CD4-positive, alpha-beta T cell treated with Interleukin-4 for 1 hour (primary cell): Measurements from ENCODE around the gene LPO.

Source experiments
- DNase-seq, 2 donors: peaks; one replicate each; pipeline ENCODE4 v3.0.0-alpha.2; 2020 to 2022

LPO gene

GRCh38 chr17:58279016-58279711 is 40.8 kb downstream of the LPO start:
- DNase-seq = peak in 1 of 2 donors; percentile 51

DNA sequence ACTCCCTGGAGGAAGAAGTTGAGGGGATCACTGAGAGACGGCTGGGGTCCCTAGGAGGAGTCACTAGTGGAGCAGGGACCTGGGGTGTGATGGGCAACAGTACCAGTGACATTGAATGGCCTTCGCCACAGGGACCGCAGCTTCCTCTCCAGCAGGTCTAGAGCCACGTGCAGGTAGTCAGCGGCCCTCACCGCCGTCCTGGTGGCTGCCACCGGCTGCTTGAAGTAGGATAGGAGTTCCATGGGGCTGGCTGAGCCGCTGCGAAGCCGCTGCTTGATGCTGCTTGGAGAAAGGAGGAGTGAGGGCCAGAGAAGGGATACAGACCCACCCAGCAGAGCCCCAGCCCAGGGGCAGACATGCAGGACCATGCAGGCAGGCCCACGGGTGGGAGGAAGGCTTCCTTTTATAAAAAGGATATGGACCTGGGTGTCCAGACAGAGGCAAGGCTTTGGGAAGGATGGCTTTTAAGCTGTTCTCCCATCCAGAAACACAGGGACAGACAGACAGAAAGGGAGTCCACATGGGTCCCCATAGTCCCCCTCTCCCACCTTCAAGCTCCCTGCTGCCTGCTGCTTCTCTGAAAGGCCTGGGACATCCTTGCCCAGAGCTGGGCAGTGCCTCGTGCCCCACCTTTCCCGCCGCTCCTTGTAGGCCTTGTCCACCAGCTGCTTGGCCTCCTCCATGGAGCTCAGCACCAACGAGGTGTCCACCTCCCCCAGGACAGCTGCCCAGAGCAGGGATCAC is 41.5 kb downstream of the LPO start:
- no peak for DNase-seq

DNA sequence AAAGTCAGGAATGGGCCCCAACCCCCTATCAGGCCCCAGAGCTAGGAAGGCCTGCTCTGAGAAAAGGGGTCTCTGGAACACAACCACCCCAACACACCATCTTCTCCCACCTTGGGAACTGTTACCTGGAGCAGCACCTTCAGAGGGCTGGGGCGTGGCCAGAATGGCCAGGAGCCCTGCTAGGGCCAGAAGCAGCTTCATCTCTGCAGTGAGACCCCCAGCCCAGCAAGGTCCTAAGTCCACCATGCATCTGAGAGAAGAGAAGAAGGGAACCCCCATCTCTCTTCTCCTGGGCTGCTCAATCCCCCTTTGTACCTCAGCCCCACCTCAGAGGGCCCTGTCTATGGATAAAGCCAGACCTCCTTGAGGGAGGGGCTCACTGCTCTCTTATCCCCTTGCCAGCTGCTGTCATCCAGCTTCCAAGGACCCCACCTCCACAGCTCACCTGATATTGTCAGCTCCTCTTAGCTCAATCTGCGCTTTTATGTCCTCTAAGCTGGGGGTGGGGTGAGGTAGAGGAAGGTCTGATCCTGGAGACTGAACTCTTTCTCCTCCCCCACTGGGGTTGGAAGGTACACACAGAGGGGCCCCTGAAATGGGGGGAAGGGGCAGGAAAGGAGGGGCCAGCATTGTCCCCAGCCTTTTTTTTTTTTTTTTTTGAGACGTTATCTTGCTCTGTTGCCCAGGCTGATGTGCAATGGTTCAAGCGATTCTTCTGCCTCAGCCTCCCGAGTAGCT is 42.3 kb downstream of the LPO start, which contains the start of gene MPO:
Gene MPO, minus strand, starts transcription at position 456 of the 738 bp plus-strand sequence. Its CDS starts 177 bp downstream, at position 279.
- no peak for DNase-seq

DNA sequence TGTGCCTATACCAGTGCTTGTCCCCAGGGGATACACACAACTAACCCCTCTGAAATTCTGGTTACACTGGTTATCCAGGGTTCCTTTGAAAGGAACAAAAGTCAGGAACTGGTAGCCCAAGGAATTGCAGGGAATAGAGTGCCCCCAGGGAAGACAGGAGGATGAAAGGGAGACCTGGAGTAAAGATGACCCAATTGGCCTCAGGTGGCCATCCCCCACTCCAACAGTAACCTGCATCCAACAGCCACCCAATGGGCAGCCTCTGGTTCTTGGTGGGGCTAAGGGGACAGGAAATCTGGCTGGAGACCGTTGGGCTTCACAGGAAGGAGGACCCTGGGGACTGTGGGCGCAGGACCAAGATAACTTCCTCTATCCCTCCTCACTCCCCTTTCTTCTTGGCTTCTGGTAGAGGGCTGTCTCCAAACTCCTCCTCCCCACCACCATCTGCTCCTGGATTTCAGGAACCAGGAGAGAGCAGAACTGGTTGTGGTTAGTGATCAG is 43.2 kb downstream of the LPO start:
- no peak for DNase-seq

- no peak for DNase-seq
These were observed 44.1 kb downstream of the LPO start for GRCh38 chr17:58282442-58282841.

DNA sequence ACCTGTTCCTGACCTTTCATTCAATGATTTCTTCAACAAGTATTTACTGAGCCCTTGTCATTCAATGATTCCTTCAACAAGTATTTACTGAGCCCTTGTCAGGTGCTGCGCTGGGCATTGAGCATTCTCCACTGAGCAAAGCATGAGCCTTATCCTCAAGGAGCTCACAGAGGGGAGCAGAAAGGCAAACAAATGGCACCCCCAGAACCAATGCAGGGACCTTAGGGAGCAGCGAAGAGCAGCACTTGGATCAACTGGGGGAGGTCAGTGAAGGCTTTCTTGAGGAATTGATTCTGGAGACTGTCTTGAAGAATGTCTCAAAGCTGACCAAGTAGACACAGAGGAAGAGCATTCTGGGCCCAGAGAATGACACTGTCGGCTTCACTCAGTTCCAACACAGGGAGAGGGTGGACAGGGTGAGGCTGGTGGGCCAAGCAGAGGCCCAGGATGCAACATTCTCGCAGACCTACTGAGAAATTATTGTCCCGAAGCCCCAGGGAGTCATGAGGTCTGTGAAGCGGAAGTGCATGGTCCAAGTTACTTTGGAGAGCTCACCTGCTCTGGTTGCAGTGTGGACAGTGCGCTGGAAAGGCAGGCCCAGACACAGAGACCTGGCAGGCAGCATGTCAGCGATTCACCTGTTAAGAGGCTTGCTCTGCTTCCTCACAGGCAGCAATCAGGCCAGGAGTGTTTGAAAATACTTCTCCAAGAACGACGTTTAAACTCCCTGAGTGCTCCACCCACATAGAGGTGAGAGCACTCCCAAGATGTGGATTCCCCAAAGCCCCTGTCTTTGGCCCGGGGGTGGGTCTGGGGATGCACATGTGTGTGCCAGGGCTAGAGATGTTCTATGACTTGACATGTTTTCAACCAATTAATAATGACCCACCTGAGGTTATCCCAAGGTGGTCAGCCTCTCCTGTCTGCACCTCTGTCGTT is 45.6 kb downstream of the LPO start:
- no peak for DNase-seq

GRCh38 chr17:58284613-58285421 is 46.4 kb downstream of the LPO start:
- DNase-seq = no peak

GRCh38 chr17:58285422-58285810 is 47.0 kb downstream of the LPO start:
- DNase-seq = no peak

DNA sequence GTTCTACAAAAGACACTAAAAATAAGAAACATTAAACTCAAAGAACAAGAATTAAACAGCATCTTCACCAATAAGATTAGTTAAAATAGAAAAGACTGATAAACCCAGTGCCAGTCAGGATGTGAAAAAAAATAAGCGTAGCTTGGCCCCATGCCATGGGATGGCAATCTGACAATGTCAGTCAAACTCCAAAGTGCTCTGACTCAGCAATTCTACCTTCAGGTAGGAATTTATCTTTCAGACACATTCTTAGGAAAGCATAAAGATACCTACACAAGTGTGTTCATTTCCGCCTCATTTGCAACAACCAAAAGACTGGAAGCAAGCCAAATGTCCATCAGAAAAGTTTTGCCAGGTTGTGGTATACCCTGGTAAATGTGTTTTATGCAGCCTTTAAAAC is 51.5 kb downstream of the LPO start:
- no peak for DNase-seq

- no peak for DNase-seq
These were observed 52.9 kb downstream of the LPO start for GRCh38 chr17:58291246-58291645.

DNA sequence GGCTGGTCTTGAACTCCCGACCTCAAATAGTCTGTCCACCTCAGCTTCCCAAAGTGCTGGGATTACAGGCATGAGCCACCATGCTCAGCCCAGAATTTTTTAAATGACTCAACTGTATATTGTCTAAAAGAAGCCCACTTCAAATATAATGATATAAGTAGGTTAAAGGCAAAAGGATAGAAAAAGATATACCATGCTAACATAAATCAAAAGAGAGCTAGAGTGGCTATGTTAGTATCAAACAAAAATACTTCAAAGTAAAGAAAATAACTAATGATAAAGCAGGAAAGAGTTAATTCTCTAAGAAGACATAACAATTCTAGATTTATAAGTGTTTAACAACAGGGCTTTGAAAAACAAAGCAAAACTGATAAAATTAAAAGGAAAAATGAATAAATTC is 55.6 kb downstream of the LPO start:
- no peak for DNase-seq

GRCh38 chr17:58300336-58300735 is 62.0 kb downstream of the LPO start:
- peak in 1 of 2 donors; percentile 4 for DNase-seq

GRCh38 chr17:58301504-58302150 is 63.2 kb downstream of the LPO start:
- no peak for DNase-seq

- no peak for DNase-seq
These were observed 64.0 kb downstream of the LPO start for GRCh38 chr17:58302171-58302918.

GRCh38 chr17:58302919-58303585 is 64.7 kb downstream of the LPO start:
- DNase-seq = peak in 1 of 2 donors; percentile 10

- DNase-seq = peak; percentile 65 to 69
These were observed 65.8 kb downstream of the LPO start for GRCh38 chr17:58303971-58304749.

DNA sequence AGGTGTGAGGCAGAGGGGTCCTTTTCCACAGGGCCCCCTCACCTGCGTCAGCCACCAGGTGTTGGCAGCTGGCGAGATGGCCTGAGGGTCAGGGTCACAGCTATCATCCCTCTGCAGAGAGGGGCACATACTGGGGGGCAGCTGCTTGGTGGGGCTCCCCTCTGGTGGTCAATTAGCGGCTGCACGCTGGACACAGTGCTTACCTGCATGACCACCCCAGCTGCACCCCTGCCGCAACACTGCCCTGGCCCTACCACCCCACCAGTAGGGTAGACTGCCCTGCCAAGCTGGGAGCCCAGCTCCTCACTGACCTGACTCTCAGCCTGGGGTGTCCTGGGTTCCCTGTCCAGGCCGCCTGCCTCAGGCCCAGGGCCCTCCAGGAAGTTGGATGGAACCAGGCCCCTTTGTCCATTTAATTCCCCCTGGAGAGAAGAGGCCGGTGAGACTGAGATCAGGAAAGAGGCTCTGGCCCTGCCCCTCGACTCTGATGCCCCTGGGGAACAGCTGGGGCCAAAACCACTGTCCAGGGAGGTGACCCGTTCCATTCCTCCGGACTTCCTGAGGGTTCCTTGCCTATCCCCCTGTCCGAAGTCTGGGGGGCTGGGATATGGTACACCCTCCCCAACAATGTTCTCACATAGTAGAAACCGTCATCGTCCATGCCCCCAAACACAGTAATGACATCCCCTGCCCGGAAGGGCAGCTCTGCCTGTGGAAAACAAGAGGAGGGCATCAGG is 66.5 kb downstream of the LPO start:
- DNase-seq = peak in 1 of 2 donors; percentile 10

DNA sequence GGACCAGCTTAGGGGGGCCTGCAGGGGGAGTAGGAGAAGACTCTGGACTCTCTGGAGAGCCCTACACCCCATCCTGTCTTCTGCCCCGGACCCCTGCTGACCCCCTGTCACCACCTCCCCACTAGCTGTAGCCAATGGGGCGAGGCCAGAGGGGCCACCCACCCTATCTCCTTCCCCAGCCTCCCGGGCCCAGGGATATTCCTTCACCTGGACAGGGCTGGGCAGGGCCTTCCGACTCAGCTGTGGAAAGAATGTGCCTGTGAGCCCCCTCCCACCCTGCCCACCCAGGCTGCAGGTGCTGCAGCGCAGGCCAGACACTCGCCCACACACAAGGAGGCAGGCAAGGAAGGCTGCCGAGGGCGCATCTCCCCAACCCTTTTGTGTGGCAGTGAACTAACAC is 67.2 kb downstream of the LPO start:
- peak in 1 of 2 donors; percentile 9 for DNase-seq
